GM12874 (cell line): Measurements from ENCODE around the gene TBC1D20.

Experiments used
- TF ChIP-seq, protein P1 (sequence below): IDR thresholded peaks from 2 replicates; pipeline ENCODE4 v1.5.1; 2011; ENCODE audit warnings: low read depth, mild to moderate bottlenecking, control low read depth, low read length, moderate library complexity; ENCODE audit not compliant: insufficient read depth

The TBC1D20 gene

DNA sequence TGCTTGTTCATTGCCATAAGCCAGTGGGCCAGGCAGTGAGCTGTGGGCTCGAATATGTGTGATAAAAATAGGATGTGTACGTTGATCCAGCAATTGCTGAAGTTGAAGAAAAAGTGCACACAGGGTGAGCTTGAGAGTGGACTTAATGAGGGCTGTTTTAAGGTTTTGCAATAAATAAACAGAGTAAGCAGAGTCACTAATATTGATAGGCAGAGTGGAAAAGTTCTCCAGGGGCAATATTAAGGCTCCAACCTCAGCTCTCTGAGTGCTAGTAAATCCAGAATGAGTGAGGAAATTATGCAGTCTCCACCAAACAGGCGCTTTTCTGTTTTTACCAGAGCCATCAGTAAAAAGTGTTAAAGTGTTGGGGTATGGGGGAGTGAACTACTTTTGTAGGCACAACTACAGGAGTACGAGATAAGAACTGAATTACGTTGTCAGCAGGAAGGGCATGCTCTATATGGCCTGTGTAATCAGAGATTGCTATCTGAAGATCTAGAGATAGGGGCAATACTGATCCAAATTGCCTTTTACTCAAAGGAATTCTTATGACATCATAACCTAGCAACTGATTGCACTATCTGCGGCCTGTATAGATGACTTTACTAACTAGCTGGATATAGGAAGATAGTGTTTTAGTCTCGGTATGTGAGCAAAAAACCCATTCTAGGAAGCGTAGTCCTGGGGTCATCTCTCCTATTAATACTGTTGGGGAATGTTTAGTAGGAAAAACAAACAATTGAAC is 7.6 kb upstream of the TBC1D20 start:
- TF ChIP-seq, protein P1, sequence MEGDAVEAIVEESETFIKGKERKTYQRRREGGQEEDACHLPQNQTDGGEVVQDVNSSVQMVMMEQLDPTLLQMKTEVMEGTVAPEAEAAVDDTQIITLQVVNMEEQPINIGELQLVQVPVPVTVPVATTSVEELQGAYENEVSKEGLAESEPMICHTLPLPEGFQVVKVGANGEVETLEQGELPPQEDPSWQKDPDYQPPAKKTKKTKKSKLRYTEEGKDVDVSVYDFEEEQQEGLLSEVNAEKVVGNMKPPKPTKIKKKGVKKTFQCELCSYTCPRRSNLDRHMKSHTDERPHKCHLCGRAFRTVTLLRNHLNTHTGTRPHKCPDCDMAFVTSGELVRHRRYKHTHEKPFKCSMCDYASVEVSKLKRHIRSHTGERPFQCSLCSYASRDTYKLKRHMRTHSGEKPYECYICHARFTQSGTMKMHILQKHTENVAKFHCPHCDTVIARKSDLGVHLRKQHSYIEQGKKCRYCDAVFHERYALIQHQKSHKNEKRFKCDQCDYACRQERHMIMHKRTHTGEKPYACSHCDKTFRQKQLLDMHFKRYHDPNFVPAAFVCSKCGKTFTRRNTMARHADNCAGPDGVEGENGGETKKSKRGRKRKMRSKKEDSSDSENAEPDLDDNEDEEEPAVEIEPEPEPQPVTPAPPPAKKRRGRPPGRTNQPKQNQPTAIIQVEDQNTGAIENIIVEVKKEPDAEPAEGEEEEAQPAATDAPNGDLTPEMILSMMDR: no peak

DNA sequence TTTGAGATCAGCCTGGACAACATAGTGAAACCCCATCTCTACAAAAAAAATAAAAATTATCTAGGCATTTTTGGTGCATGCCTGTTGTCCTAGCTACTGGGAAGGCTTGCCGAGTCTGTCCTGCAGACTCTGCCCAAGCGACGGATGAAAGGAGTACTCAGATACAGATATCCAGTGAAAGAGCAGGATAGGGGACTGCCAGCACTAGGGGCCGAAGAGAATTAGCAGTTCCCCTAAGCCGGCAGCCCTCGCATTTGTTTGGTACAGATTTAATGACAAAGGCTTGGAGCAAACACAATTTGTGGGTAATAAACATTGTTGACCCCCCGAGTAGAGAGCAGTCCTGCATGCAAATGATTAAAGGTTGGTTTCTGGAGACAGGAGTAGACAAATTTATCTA is 5.4 kb upstream of the TBC1D20 start:
- TF ChIP-seq, protein P1: no peak

DNA sequence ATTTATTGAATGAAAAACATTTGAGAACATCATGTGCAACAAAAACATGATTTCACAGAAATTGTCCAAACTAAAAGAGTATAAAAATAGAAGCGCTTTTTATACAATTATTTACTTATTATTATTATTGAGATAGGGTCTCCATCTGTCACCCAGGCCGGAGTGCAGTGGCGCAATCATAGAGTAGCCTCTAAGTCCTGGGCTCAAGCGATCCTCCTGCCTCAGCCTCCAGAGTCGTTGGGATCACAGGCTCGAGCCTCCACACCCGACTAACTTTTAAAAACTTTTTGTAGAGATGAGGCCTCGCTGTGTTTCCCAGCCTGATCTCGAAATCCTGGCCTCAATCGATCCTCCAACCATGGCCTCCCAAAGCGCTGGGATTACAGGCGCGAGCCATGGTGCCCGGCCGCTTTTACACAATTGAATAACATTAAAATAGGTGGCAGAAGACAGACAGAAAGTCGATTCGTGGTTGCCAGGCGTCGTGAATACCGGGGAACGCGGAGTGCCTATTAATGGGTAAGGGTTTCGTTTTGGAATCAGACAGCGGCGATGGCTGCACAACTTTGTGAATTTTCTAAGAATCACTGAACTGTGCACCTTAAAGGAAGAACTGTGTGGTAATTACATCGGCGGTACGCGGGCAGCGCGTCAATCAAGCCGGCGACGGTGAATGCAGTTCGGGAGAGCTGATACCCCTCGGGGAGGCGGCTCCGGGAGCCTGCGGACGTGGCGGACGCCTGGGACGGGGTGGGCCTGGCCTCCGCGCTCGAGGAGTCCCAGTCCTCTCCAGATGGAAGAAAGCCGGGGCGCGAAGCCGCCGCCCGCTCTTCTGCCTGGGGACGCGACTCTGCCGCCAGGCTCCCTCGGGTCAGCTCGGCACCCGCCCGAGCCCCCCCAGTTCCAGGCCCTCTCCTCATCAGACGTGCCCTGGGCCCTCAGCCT is 807 bp downstream of the TBC1D20 start:
- TF ChIP-seq, protein P1: no peak

DNA sequence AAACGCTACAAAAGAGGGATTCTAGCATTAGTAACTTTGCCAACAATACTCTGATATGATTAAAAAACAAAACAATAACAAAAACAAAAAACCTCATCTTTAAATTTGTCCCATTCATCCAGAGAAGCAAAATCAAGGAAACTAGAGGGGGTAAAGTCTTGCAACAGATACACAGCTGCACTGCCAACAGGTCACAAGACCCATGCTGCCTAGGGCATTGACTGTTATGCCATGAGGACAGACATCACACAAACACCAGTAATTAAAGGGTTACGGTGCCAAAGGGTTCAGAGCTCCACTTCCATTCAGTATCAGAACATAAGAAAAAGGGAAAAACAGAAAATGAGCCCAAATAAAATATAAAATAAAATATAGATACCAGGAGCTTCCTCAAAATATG is 1.6 kb downstream of the TBC1D20 start:
- TF ChIP-seq, protein P1: no peak

DNA sequence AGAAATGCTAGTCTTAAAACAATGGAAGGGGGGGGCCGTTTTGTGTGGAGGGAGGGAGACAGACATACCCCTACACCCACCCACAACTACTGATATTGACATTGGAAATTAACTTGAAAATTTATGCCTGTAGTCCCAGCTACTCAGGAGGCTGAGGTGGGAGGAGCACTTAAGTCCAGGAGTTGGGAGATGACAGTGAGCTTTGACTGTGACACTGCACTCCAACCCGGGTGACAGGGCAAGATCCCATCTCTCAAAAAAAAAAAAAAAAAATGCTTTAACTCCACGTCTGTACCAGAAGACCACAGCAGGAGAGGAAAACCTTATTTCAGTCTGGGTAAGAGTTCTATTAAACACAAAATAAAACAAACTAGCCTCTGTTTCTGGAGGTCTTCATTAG is 2.2 kb downstream of the TBC1D20 start:
- TF ChIP-seq, protein P1: no peak

DNA sequence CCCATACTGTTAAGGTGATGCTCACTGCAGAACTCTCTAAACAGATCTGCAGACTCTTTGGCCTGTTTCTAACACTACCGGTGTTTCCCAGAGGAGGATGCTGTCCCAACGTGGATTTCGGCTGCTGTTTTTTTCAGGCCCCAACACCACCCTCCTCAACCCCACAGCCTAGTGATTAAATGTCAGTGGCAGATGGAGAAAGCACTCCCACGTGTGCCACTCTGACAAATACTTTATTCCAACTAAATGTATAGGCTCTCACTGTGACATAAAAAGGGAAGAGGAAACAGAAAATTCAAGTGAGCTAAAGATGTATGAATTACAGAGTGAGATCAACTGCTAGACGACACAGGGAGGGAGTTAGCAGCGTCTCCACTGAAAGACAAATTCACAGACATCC is 3.6 kb downstream of the TBC1D20 start:
- TF ChIP-seq, protein P1: no peak

DNA sequence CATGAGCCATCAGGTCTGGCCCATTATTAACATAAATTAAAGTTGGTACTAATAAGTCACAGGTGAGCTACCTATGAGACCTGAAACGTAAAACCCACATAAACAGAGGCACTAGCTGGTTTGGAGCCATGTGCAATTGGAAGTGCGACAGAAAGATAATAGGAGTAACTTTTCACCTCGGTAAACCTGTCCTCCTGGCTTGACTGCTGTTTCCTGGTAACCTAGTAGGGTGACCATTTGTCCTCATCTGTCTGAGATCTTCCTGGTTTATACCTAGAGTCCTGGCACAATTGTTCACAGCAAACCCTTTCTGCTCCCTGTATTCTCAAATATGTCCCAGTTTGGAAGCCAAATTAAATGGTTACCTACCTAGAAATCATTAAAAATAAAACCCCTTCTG is 7.4 kb downstream of the TBC1D20 start:
- TF ChIP-seq, protein P1: no peak
